Measurements from ENCODE around the gene PROKR2.

Gene PROKR2

DNA sequence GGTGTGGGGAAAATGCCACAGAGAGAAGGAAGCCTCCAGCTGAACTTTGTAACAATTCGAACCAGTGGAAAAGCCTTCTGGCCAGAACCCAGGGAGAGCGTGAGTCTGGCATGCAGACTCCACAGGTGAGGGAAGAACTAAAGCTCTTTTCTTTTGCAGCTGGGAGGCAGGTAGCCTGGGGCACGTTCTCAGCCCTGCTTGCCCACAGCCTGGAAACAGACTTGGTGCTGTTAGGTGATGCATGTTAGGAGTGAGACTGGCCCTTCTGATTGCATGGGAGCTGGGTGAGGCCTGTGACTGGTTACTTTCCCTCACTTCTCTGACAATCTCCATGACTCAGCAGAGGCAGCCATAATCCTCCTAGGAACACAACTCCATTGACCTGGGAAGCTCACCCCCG lies 34.2 kb downstream of the PROKR2 start:
- no peak for DNase-seq (ENCODE audit: low read depth)

DNA sequence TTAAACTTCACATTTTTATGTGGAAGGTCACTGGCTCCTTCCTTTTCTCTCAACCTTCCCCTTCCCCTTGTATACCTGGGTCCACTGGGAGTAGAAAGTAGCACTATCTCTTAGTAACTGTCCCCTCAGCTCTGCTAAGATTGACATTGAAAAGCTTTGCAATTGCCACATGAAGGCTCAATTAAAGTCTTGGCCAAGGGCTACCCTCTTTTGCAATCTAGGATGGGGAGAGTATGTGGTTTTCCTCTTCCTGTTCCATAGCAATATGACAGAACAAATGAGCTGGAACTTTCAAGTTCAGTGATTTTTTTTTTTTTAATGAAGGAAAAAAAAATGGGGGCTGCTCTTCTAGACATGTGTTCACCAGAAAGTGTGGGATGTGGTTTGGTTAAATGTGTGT lies 37.1 kb downstream of the PROKR2 start:
- DNase-seq (ENCODE audit: low read depth), result no peak

DNA sequence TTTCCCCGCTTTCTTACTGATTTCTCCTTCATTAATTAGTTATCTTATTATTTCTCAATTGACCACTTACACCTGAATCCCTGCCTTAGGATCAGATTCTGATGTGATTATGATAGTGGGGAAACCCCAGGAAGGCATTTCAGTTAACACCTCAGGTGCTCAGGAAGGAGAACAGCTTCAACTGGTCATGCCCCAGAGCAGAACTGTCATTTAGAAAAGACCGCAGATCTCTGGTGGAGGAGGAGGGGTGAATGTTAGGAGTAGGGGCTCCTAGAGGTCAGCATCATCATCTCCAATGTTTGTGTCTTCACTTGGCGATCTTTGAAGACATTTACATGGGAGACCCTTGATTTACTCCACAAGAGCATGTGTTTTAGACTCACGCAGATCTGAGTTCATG lies 44.5 kb downstream of the PROKR2 start:
- DNase-seq (ENCODE audit: low read depth), result no peak

DNA sequence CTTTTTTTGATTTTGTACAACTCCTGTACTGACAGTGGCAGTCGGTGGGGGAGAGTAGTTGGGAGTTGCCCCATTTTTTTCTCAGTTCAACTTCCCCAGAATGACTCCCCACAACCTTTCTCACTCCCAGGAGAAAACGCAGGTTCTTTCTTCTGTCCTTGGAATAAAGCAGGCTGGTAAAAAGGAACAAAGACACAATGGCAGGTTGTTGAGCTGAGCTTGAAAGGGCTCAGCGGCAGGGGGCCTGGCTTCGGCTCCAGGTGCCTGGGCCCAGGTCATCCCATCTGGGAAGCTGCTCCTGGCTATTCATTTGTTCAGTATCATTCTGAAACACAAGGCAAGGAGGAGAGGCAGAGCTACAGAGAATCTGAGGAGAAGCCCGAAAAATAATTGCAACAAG lies 46.2 kb downstream of the PROKR2 start:
- no peak for DNase-seq (ENCODE audit: low read depth)

DNA sequence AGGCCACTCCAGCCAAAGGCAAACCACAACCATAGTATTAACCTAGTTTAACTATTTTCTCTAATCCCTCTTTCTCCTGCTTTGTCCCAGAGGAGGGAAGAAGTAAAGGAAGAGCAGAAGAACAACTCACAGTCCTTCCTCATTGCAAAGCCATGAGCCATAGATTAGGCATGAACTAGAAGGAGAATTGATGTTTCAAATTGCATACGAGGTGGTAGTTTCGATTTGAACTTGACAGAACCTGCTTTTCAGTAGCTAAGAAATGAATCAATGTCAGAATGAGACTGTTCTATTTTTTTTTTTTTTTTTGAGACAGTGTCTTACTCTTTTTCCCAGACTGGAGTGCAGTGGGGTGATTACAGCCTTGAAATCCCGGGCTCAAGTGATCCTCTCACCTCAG lies 48.3 kb downstream of the PROKR2 start:
- DNase-seq (ENCODE audit: low read depth), result no peak

DNA sequence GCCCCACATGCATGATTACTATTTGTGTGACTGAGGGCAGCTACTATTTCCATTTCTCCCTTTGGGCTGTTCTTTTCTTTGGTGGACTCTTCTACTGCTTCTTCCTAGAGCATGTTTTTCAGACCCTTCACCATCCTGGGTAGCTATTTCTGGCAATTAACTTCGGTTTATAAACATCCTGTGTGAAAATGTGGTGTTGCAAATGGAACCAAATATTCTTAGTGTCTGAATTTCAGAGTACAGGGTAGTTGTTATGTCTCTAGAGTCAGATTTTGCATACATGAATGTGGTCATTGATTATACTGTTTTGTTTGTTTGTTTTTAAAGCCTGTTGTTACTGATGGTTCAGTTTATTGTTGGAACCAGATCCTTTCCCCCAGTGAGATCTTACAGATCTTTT lies 49.7 kb downstream of the PROKR2 start:
- no peak for DNase-seq (ENCODE audit: low read depth)
